ENCODE measurements around the gene MTFR2. TPM values are rescaled to one million over a fixed set of nuclear protein-coding genes. Genes with fewer than 3 reads are reported as not detected.

The MTFR2 gene
- total and polyA plus RNA-seq, 2 donors (not counting 3 experiments of a cell fraction or from before 2014, with no cell fraction given): 7.7 to 8.7 TPM

GRCh38 chr6:136236466-136237293 lies 13.4 kb downstream of the MTFR2 start:
- no TSS peak for BruUV-seq (replicated peaks)
- dilution Hi-C loops (cut with MboI; ENCODE audit: extremely low pct_ligation_motif_present, low sequenced_read_pairs): no loop called here
- POLR2A ChIA-PET: no interaction called here

More at GRCh38 chr6:136236466-136237293, 13.4 kb downstream of the MTFR2 start:
- Histone ChIP-seq H4K20me1 (replicated peaks; ENCODE audit: control insufficient read depth, extremely low read depth, insufficient read depth, low read length) (no peaks in the 10 kb centered on the region), H3K36me3 (ENCODE audit: control insufficient read depth in 2 of 2, extremely low read depth in 1 of 2, insufficient read depth in 2 of 2, low read length in 2 of 2) (peaks cover 0 to 9% of the 10 kb centered on the region in 2 experiments), H3K27me3 (ENCODE audit: control insufficient read depth in 2 of 2, insufficient read depth in 2 of 2, low read length in 2 of 2) (no peaks in the 10 kb centered on the region), H3K9me1 (replicated peaks; ENCODE audit: control insufficient read depth, extremely low read depth, insufficient read depth, low read length) (no peaks in the 10 kb centered on the region), H3K79me2 (ENCODE audit: control insufficient read depth, insufficient read depth, low read length) (no peaks in the 10 kb centered on the region), H3K4me1 (ENCODE audit: control insufficient read depth, extremely low read depth, insufficient read depth, low read length) (peaks cover 3% of the 10 kb centered on the region), H3K4me2 (ENCODE audit: insufficient read depth, low read length) (no peak overlapping the region), H3K9me3 (replicated peaks; ENCODE audit: control insufficient read depth, insufficient read depth, low read length) (no peaks in the 10 kb centered on the region), H2AFZ (ENCODE audit: low read depth, low read length) (no peak overlapping the region), H3K4me3 (replicated peaks in 1 of 3; ENCODE audit: insufficient read depth in 1 of 3, low read depth in 1 of 3, low read length in 3 of 3) (no peak overlapping the region), H3K9ac (replicated peaks; ENCODE audit: extremely low read depth, insufficient read depth, low read length) (no peak overlapping the region), H3K27ac (ENCODE audit: insufficient read depth, low read depth, low read length) (no peak overlapping the region)
- DNase-seq (ENCODE audit: low read depth, low spot score) (no peak), FAIRE-seq (no peak)
- no peak for TF ChIP-seq EZH2 (IDR thresholded peaks at IDR 0.05; ENCODE audit: borderline replicate concordance, low read depth, low read length, severe bottlenecking)
- TF ChIP-seq MAX (IDR thresholded peaks at IDR 0.05; ENCODE audit: insufficient read depth, insufficient read length): no peak
- no peak for TF ChIP-seq FOS (IDR thresholded peaks at IDR 0.05; ENCODE audit: borderline replicate concordance, insufficient read depth, low read length)
- TF ChIP-seq POLR2A (IDR thresholded peaks at IDR 0.05; ENCODE audit: low read depth, low read length): no peak
- TF ChIP-seq JUN (IDR thresholded peaks at IDR 0.05; ENCODE audit: borderline replicate concordance, insufficient read depth, insufficient read length, low read depth): no peak
- TF ChIP-seq GATA2 (IDR thresholded peaks at IDR 0.05; ENCODE audit: insufficient read depth, insufficient read length, low read depth, low read length): no peak
- no peak for TF ChIP-seq CTCF (IDR thresholded peaks at IDR 0.05; ENCODE audit: extremely low read depth in 1 of 2, insufficient read depth in 1 of 2, low read depth in 1 of 2, low read length in 2 of 2)
- TF ChIP-seq MYC (IDR thresholded peaks at IDR 0.05; ENCODE audit: low read depth, low read length): no peak
- TF ChIP-seq POLR2AphosphoS5 (IDR thresholded peaks at IDR 0.05; ENCODE audit: insufficient read depth, low read depth, low read length): no peak
- intact Hi-C loops (cut with micrococcal nuclease): no loop called here
- CTCF ChIA-PET: interaction anchor here (0.9 to 1.9 kb wide), 4 partner anchors 10 to 701 kb away, joined by 3 to 15 read pairs (median 6); no protein-coding TSS in a partner anchor
